GM12891 (cell line): Measurements from ENCODE around the gene RTBDN.
A peak's percentile ranks its signal among the peaks of the same experiment; 100 is the strongest.

Source experiments
- POLR2A ChIP-seq: IDR thresholded peaks from 2 replicates; pipeline ENCODE4 v1.6.1; 2011; ENCODE audit warnings: low read depth, low read length, control low read depth
- TAF1 ChIP-seq: IDR thresholded peaks from 2 replicates; pipeline ENCODE4 v1.6.1; 2011; ENCODE audit warnings: low read depth, low read length, control low read depth

DNA sequence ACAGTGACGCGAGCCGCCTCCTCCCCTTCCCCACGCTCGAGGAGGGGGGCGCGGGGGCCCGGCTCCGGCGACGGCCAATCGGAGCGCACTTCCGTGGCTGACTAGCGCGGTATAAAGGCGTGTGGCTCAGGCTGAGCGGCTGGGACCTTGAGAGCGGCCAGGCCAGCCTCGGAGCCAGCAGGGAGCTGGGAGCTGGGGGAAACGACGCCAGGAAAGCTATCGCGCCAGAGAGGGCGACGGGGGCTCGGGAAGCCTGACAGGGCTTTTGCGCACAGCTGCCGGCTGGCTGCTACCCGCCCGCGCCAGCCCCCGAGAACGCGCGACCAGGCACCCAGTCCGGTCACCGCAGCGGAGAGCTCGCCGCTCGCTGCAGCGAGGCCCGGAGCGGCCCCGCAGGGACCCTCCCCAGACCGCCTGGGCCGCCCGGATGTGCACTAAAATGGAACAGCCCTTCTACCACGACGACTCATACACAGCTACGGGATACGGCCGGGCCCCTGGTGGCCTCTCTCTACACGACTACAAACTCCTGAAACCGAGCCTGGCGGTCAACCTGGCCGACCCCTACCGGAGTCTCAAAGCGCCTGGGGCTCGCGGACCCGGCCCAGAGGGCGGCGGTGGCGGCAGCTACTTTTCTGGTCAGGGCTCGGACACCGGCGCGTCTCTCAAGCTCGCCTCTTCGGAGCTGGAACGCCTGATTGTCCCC is 42.9 kb downstream of the RTBDN start, which contains the start of gene JUNB:
- TF ChIP-seq POLR2A (peak; percentile 100), TAF1 (peak; percentile 98)
